ENCODE results near the gene FBXO46.

- TF ChIP-seq, protein P1, sequence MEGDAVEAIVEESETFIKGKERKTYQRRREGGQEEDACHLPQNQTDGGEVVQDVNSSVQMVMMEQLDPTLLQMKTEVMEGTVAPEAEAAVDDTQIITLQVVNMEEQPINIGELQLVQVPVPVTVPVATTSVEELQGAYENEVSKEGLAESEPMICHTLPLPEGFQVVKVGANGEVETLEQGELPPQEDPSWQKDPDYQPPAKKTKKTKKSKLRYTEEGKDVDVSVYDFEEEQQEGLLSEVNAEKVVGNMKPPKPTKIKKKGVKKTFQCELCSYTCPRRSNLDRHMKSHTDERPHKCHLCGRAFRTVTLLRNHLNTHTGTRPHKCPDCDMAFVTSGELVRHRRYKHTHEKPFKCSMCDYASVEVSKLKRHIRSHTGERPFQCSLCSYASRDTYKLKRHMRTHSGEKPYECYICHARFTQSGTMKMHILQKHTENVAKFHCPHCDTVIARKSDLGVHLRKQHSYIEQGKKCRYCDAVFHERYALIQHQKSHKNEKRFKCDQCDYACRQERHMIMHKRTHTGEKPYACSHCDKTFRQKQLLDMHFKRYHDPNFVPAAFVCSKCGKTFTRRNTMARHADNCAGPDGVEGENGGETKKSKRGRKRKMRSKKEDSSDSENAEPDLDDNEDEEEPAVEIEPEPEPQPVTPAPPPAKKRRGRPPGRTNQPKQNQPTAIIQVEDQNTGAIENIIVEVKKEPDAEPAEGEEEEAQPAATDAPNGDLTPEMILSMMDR (IDR thresholded peaks at IDR 0.05), result no peak
- no peak for TF ChIP-seq EZH2 (IDR thresholded peaks at IDR 0.05; ENCODE audit: borderline replicate concordance, insufficient read depth, low read depth, low read length, poor library complexity, severe bottlenecking)
These were observed 43.1 kb downstream of the FBXO46 start for GRCh38 chr19:45687599-45687998.
